IMR-90 (cell line): ENCODE data around the gene THRB. TPM values are rescaled to one million over a fixed set of nuclear protein-coding genes. Genes with fewer than 3 reads are reported as not detected.

Experiments used
- ATAC-seq: fragments of 200-7000 bp; cut with Tn5 transposase; 2 replicates; pipeline ENCODE4 v1.9.1; 2020; ENCODE audit warnings: low read depth, mild to moderate bottlenecking, moderate library complexity
- BruUV-seq: library from RNA; stranded (reverse); fragments of 400-500 nt; replicated peaks from 2 replicates; lab custom pipeline; 2021; lab: Mats Ljungman, UMichigan
- CTCF ChIA-PET: fragments of 300-600 bp; formaldehyde crosslinking; extraction: SDS; loops from one replicate; lab custom pipeline; 2021; ENCODE audit warnings: antibody characterized with exemption; lab: Yijun Ruan, JAX
- POLR2A ChIA-PET: fragments of 300-600 bp; sonication (Branson Sonifier 250); formaldehyde crosslinking; loops from one replicate; lab custom pipeline; 2022; ENCODE audit warnings: antibody characterized with exemption; ENCODE audit not compliant: unreplicated experiment; lab: Charles Lee
- DNase-seq: peaks from one replicate; pipeline ENCODE4 v3.0.0; 2013
- H2AFZ ChIP-seq: replicated peaks from 2 replicates; pipeline ENCODE3; 2013; ENCODE audit warnings: low read length, mild to moderate bottlenecking; ENCODE audit not compliant: poor library complexity
- H2AK5ac ChIP-seq: 2 replicates; pipeline ENCODE4 v1.6.1; 2013; ENCODE audit warnings: low read depth, low read length, inconsistent platforms
- H2AK9ac ChIP-seq: replicated peaks from 2 replicates; pipeline ENCODE3; 2013; ENCODE audit warnings: mild to moderate bottlenecking, low read depth, low read length, moderate library complexity; ENCODE audit not compliant: poor library complexity
- H2BK120ac ChIP-seq: 2 replicates; pipeline ENCODE4 v1.6.1; 2013; ENCODE audit warnings: low read depth, low read length, inconsistent platforms
- H2BK15ac ChIP-seq: 3 replicates; pipeline ENCODE4 v1.6.1; 2013; ENCODE audit warnings: low read depth, low read length, inconsistent platforms
- H2BK20ac ChIP-seq: 2 replicates; pipeline ENCODE4 v1.6.1; 2013; ENCODE audit warnings: low read depth, mild to moderate bottlenecking, inconsistent platforms, low read length, moderate library complexity
- H2BK5ac ChIP-seq: 2 replicates; pipeline ENCODE4 v1.6.1; 2013; ENCODE audit warnings: mild to moderate bottlenecking, low read depth, low read length, inconsistent platforms; ENCODE audit not compliant: poor library complexity, severe bottlenecking
- H3K14ac ChIP-seq: replicated peaks from 2 replicates; pipeline ENCODE4 v1.6.1; 2013; ENCODE audit warnings: low read depth, low read length, inconsistent platforms
- H3K18ac ChIP-seq: 2 replicates; pipeline ENCODE4 v1.6.1; 2013; ENCODE audit warnings: low read depth, low read length, control low read depth
- H3K23ac ChIP-seq: 2 replicates; pipeline ENCODE4 v1.6.1; 2013; ENCODE audit warnings: low read depth, low read length, inconsistent platforms
- H3K27ac ChIP-seq: 2 replicates; pipeline ENCODE4 v1.5.1; 2013; ENCODE audit warnings: mild to moderate bottlenecking, control low read depth, low read length; ENCODE audit not compliant: insufficient read depth
- H3K27me3 ChIP-seq: 2 replicates; pipeline ENCODE4 v1.6.1; 2013; ENCODE audit warnings: low read length; ENCODE audit not compliant: control insufficient read depth, insufficient read depth
- H3K36me3 ChIP-seq: 2 replicates; pipeline ENCODE4 v1.6.1; 2013; ENCODE audit warnings: low read length, mixed read lengths; ENCODE audit not compliant: control insufficient read depth, insufficient read depth
- H3K4ac ChIP-seq: 2 replicates; pipeline ENCODE4 v1.6.1; 2013; ENCODE audit warnings: low read depth, low read length, inconsistent platforms
- H3K4me1 ChIP-seq: 2 replicates; pipeline ENCODE4 v1.6.1; 2013; ENCODE audit warnings: low read length, mixed read lengths; ENCODE audit not compliant: control insufficient read depth, insufficient read depth
- H3K4me2 ChIP-seq: 2 replicates; pipeline ENCODE4 v1.6.1; 2013; ENCODE audit warnings: low read depth, mild to moderate bottlenecking, control low read depth, low read length, moderate library complexity
- H3K4me3 ChIP-seq: 2 replicates; pipeline ENCODE4 v1.5.1; 2013; ENCODE audit warnings: low read depth, mild to moderate bottlenecking, control low read depth, low read length, moderate library complexity; ENCODE audit not compliant: insufficient read depth
- H3K56ac ChIP-seq: 2 replicates; pipeline ENCODE4 v1.6.1; 2013; ENCODE audit warnings: low read length, inconsistent platforms; ENCODE audit not compliant: insufficient read depth; ENCODE audit errors: extremely low read depth
- H3K79me1 ChIP-seq, 2 experiments: 2 replicates each; pipeline ENCODE4 v1.6.1; 2013; ENCODE audit warnings: low read length in 2 of 2, inconsistent platforms in 1 of 2, low read depth in 1 of 2
- H3K9ac ChIP-seq: 2 replicates; pipeline ENCODE4 v1.6.1; 2013; ENCODE audit warnings: low read depth, low read length, control low read depth
- H3K9me1 ChIP-seq: 2 replicates; pipeline ENCODE4 v1.6.1; 2013; ENCODE audit warnings: low read length, inconsistent platforms; ENCODE audit not compliant: insufficient read depth
- H3K9me3 ChIP-seq: 2 replicates; pipeline ENCODE4 v1.6.1; 2013; ENCODE audit warnings: low read length; ENCODE audit not compliant: control insufficient read depth, insufficient read depth
- H4K20me1 ChIP-seq: 2 replicates; pipeline ENCODE4 v1.6.1; 2013; ENCODE audit warnings: low read length, inconsistent platforms; ENCODE audit not compliant: insufficient read depth
- H4K5ac ChIP-seq: 2 replicates; pipeline ENCODE4 v1.6.1; 2013; ENCODE audit warnings: mild to moderate bottlenecking, low read depth, low read length, control low read depth
- H4K8ac ChIP-seq, 2 experiments: 2 replicates each; pipeline ENCODE4 v1.6.1; 2013; ENCODE audit warnings: low read depth in 2 of 2, low read length in 2 of 2, control low read depth in 1 of 2, inconsistent platforms in 1 of 2
- H4K91ac ChIP-seq: 2 replicates; pipeline ENCODE4 v1.6.1; 2013; ENCODE audit warnings: low read depth, low read length, inconsistent platforms; ENCODE audit not compliant: insufficient read depth
- BHLHE40 ChIP-seq: fragments of 150-350 bp; IDR thresholded peaks from 2 replicates; pipeline ENCODE4 v1.6.1; 2016; ENCODE audit warnings: mild to moderate bottlenecking, low read depth, low read length
- CEBPB ChIP-seq: IDR thresholded peaks from 2 replicates; pipeline ENCODE4 v1.6.1; 2012; ENCODE audit warnings: low read depth, low read length, improper control_type of control experiment
- CHD1 ChIP-seq: IDR thresholded peaks from 2 replicates; pipeline ENCODE4 v1.6.1; 2012; ENCODE audit warnings: low read depth, low read length, improper control_type of control experiment
- FOS ChIP-seq: fragments of 150-350 bp; IDR thresholded peaks from 2 replicates; pipeline ENCODE4 v1.6.1; 2016; ENCODE audit warnings: low read depth, low read length
- MAFK ChIP-seq: IDR thresholded peaks from 2 replicates; pipeline ENCODE4 v1.6.1; 2012; ENCODE audit warnings: low read depth, low read length, improper control_type of control experiment
- MAZ ChIP-seq: IDR thresholded peaks from 2 replicates; pipeline ENCODE4 v1.6.1; 2012; ENCODE audit warnings: low read depth, mild to moderate bottlenecking, low read length, improper control_type of control experiment, moderate library complexity, borderline replicate concordance
- MXI1 ChIP-seq: IDR thresholded peaks from 2 replicates; pipeline ENCODE4 v1.6.1; 2012; ENCODE audit warnings: low read depth, mild to moderate bottlenecking, low read length, moderate library complexity, borderline replicate concordance
- NFE2L2 ChIP-seq: fragments of 150-350 bp; IDR thresholded peaks from 2 replicates; pipeline ENCODE4 v1.6.1; 2016; ENCODE audit warnings: low read depth, mild to moderate bottlenecking, low read length
- POLR2A ChIP-seq: IDR thresholded peaks from 2 replicates; pipeline ENCODE4 v1.6.1; 2012; ENCODE audit warnings: mild to moderate bottlenecking, low read depth, low read length
- RAD21 ChIP-seq: IDR thresholded peaks from 2 replicates; pipeline ENCODE4 v1.6.1; 2012; ENCODE audit warnings: low read length, improper control_type of control experiment
- RCOR1 ChIP-seq: IDR thresholded peaks from 2 replicates; pipeline ENCODE4 v1.6.1; 2012; ENCODE audit warnings: mild to moderate bottlenecking, low read length, improper control_type of control experiment; ENCODE audit not compliant: insufficient replicate concordance
- RFX5 ChIP-seq: IDR thresholded peaks from 2 replicates; pipeline ENCODE4 v1.8.0; 2012; ENCODE audit warnings: low read depth, mild to moderate bottlenecking, low read length, moderate library complexity
- SMC3 ChIP-seq: fragments of 150-350 bp; IDR thresholded peaks from 2 replicates; pipeline ENCODE4 v1.6.1; 2016; ENCODE audit warnings: low read depth, mild to moderate bottlenecking, antibody characterized with exemption, low read length, moderate library complexity
- WGBS, 2 experiments: methylation state at CpG; one replicate each; pipeline versions ENCODE4 v1.1.5 to v1.1.7; 2013; ENCODE audit warnings: missing lambda C conversion rate in 2 of 2; ENCODE audit not compliant: insufficient read length in 1 of 2; ENCODE audit errors: extremely low coverage in 2 of 2; 5-methylcytosine and 5-hydroxymethylcytosine counted together
- dilution Hi-C: fragments of 300-500 bp; cut with HindIII; formaldehyde crosslinking; loops from one replicate; pipeline ENCODE4 v1.14.3; 2018; ENCODE audit warnings: low sequenced_read_pairs; ENCODE audit not compliant: unreplicated experiment
- in situ Hi-C: fragments of 300-500 bp; cut with MboI; formaldehyde crosslinking; loops from 3 replicates; pipeline ENCODE4 v1.14.3; 2019; ENCODE audit warnings: low sequenced_read_pairs, inconsistent platforms, mixed read lengths
- intact Hi-C: fragments of 100-400 bp; cut with micrococcal nuclease; formaldehyde crosslinking; loops from 2 replicates; pipeline ENCODE4 v1.10.0; 2022
- polyA plus RNA-seq, 3 experiments: library from polyadenylated mRNA; depleted of rRNA; stranded (reverse); fragments of >200 nt; gene quantifications; 2 replicates each; pipeline ENCODE4 v1.2.3, GENCODE V29; 2012; ENCODE audit warnings: low replicate concordance in 1 of 3
- total RNA-seq: library from RNA; depleted of rRNA; stranded (reverse); fragments of >200 nt; gene quantifications from 2 replicates; pipeline ENCODE4 v1.2.3, GENCODE V29; 2012
- TF ChIP-seq, protein P1 (sequence below): fragments of 150-350 bp; IDR thresholded peaks from 2 replicates; pipeline ENCODE4 v1.6.1; 2017; ENCODE audit warnings: mild to moderate bottlenecking, antibody characterized with exemption, low read length, low read depth
- TF ChIP-seq, protein P2 (sequence below): fragments of 150-350 bp; IDR thresholded peaks from 2 replicates; pipeline ENCODE4 v1.6.1; 2016; ENCODE audit warnings: low read depth, mild to moderate bottlenecking, low read length, moderate library complexity, borderline replicate concordance
- TF ChIP-seq, protein P3 (sequence below): conservative IDR thresholded peaks from 2 replicates; pipeline ENCODE4 v1.5.1; 2012; ENCODE audit warnings: mild to moderate bottlenecking, low read depth, low read length, improper control_type of control experiment

Gene THRB
- total and polyA plus RNA-seq, 2 of the 4 experiments (the other 2 are of a cell fraction): under 0.01 TPM; not detected in 1

DNA sequence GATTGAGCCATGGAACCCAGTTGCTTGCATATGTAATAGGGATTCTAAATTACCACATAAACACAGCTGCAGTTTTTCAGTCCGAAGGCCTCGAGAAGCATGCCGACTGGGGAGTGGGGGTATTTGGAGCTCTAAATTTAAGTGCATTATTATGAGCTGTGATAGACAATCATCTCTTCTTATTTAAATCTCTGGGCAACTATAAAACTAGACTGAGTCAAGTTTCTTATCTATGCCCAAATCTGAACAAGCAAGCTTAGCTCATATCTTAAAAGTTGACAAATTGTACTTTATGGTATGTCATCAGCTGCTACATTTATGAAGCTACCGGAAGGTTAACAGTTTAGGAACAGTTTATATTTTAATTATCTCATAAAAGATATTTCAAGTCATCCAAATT, 19.5 kb upstream of the THRB start:
- H3K27ac ChIP-seq: no peak overlapping the region
- intact Hi-C loops: no loop called here
- POLR2A ChIA-PET: interaction anchor here (0.6 kb wide), 1 partner anchor 9 kb away, joined by 4 read pairs; no protein-coding TSS in a partner anchor
- no peak overlapping the region for H3K9ac ChIP-seq
- no CpG with 5 or more reads among the region's 4 CpGs for WGBS, 2 experiments
- H4K91ac ChIP-seq: no peak overlapping the region
- no peak overlapping the region for H3K18ac ChIP-seq
- in situ Hi-C loops: no loop called here
- H2BK15ac ChIP-seq: no peak overlapping the region
- no peaks in the 10 kb centered on the region for H3K79me1 ChIP-seq
- DNase-seq: no peak
- H3K4me2 ChIP-seq: no peak overlapping the region
- no peak overlapping the region for H3K4me3 ChIP-seq
- no peak for ATAC-seq
- TF ChIP-seq, protein P1, sequence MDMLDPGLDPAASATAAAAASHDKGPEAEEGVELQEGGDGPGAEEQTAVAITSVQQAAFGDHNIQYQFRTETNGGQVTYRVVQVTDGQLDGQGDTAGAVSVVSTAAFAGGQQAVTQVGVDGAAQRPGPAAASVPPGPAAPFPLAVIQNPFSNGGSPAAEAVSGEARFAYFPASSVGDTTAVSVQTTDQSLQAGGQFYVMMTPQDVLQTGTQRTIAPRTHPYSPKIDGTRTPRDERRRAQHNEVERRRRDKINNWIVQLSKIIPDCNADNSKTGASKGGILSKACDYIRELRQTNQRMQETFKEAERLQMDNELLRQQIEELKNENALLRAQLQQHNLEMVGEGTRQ: no peak
- TF ChIP-seq SMC3 (no peak), CHD1 (no peak), FOS (no peak), POLR2A (no peak), MXI1 (no peak), MAFK (no peak), RFX5 (no peak), RAD21 (no peak), CEBPB (no peak), BHLHE40 (no peak), RCOR1 (no peak), MAZ (no peak), NFE2L2 (no peak)
- TF ChIP-seq, protein P2, sequence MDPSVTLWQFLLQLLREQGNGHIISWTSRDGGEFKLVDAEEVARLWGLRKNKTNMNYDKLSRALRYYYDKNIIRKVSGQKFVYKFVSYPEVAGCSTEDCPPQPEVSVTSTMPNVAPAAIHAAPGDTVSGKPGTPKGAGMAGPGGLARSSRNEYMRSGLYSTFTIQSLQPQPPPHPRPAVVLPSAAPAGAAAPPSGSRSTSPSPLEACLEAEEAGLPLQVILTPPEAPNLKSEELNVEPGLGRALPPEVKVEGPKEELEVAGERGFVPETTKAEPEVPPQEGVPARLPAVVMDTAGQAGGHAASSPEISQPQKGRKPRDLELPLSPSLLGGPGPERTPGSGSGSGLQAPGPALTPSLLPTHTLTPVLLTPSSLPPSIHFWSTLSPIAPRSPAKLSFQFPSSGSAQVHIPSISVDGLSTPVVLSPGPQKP: no peak
- TF ChIP-seq, protein P3, sequence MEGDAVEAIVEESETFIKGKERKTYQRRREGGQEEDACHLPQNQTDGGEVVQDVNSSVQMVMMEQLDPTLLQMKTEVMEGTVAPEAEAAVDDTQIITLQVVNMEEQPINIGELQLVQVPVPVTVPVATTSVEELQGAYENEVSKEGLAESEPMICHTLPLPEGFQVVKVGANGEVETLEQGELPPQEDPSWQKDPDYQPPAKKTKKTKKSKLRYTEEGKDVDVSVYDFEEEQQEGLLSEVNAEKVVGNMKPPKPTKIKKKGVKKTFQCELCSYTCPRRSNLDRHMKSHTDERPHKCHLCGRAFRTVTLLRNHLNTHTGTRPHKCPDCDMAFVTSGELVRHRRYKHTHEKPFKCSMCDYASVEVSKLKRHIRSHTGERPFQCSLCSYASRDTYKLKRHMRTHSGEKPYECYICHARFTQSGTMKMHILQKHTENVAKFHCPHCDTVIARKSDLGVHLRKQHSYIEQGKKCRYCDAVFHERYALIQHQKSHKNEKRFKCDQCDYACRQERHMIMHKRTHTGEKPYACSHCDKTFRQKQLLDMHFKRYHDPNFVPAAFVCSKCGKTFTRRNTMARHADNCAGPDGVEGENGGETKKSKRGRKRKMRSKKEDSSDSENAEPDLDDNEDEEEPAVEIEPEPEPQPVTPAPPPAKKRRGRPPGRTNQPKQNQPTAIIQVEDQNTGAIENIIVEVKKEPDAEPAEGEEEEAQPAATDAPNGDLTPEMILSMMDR: no peak
- H3K4ac ChIP-seq: no peak overlapping the region
- no peaks in the 10 kb centered on the region for H3K36me3 ChIP-seq
- BruUV-seq: no TSS peak
- no peak overlapping the region for H3K23ac ChIP-seq
- no peak overlapping the region for H3K56ac ChIP-seq
- H4K20me1 ChIP-seq: no peaks in the 10 kb centered on the region
- no peaks in the 10 kb centered on the region; the same call in 1 of the 2 replicates for H3K27me3 ChIP-seq
- no peak overlapping the region for H2AFZ ChIP-seq
- CTCF ChIA-PET: interaction anchor here (0.6 kb wide), 1 partner anchor 139 kb away, joined by 4 read pairs; no protein-coding TSS in a partner anchor
- H2BK5ac ChIP-seq: no peak overlapping the region
- H2AK9ac ChIP-seq: no peak overlapping the region
- H3K14ac ChIP-seq: no peak overlapping the region
- H3K9me3 ChIP-seq: no peaks in the 10 kb centered on the region
- no peak overlapping the region for H4K5ac ChIP-seq
- no peak overlapping the region for H2BK20ac ChIP-seq
- no peaks in the 10 kb centered on the region for H3K9me1 ChIP-seq
- no peak overlapping the region for H4K8ac ChIP-seq
- H3K4me1 ChIP-seq: no peaks in the 10 kb centered on the region
- no peak overlapping the region for H2BK120ac ChIP-seq
- no peak overlapping the region for H2AK5ac ChIP-seq
- dilution Hi-C loops: no loop called here
